GM18517 (cell line): Measurements from ENCODE around the gene SMARCA2.

Experiments used
- ATAC-seq: cut with Tn5 transposase; IDR thresholded peaks from one replicate; pipeline ENCODE4 v1.9.1; 2021; ENCODE audit warnings: mild to moderate bottlenecking, moderate library complexity; ENCODE audit not compliant: unreplicated experiment

Gene SMARCA2

DNA sequence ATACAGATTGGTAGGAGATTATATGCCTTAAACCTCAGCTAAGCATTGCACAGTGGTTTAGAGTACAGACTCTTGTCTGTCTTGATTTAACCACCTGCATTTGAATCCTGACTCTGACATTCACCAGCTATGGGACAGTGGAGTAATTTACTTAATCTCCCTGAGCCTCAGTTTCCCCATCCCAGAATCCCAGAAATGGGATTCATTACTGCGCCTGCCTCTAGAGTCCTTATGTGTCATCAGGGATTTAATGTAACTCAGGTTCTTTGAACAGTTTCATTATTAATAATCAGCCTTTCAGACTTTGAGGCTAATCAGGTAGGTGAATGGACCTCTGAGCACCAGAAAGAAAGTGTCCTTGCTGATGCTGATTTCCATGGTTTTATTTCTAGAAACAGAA lies 149.1 kb downstream of the SMARCA2 start:
- ATAC-seq: no peak

GRCh38 chr9:2166203-2166602 lies 151.1 kb downstream of the SMARCA2 start:
- no peak for ATAC-seq

DNA sequence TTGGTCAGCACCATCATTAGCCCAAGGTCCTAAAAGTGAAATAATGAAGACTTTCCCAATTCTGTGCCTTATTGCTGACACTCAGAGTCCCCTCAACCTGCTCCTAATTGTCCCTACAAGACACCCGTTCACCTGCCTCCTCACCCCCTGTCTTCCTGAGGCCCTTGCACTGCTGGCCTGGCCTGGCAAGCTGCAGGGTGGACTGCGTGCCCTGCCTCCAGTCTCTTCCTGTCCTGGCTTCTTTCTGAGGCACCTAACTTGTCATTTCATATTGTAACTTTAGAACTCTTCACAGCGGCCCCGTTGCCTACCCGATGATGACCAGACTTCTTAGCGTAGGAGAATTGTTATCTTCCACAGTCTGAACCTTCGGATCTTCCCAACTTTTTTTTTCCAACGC lies 153.9 kb downstream of the SMARCA2 start:
- no peak for ATAC-seq

GRCh38 chr9:2170722-2171121 lies 155.6 kb downstream of the SMARCA2 start:
- ATAC-seq: no peak

DNA sequence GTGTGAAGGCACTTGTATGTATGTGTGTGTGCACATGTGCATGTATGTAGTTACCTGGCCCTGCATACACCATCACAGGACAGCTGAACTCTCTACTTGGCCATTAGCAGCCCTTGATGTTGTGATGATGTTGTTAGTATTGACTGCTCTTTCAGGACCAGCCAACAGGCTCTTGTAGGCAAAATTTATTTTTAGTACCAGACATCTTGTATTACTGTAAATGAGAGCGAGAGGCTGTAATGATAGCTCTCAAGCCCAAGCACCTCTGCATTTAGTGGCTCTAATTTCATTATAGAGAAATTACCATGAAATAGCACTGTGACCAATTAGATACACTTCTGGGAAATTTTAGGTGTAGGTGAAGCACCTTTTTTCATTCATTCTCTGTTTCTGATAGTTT lies 158.0 kb downstream of the SMARCA2 start:
- no peak for ATAC-seq

DNA sequence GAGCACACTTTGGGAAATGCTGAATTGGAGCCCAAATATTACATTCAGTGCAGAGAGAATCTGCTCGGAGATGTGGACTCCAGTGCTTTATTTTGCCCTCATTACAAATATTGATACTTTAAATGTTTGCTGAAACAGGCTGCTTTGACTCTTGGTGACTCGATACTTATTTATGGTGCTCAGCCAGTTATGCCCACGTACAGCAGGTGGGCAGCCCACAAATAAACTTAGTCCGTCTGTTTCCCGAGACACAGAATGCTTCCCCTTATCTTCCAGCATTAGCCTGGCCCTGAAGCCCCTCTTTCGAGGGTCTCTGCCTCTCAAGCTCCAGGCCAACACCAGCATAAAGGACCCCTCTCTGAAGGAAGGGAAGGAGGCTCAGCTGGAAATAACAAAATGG lies 158.7 kb downstream of the SMARCA2 start:
- no peak for ATAC-seq

DNA sequence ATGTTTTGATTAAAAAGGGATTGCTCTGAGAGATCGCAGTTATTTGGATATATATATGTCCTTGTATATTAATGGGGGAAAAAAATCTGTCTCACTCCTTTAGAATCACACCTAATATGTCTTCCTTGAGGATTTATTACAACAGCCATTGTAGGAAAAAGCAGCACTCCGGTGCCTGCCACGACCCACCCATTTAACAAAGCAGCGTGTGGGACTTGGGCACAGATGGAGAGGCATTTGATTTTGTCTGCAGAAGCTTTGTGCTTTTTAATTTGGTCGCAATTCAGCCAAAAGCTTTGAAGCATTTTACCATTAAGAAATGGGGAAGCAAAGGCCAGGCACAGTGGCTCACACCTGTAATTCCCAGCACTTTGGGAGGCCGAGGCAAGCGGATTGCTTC lies 159.2 kb downstream of the SMARCA2 start:
- no peak for ATAC-seq

GRCh38 chr9:2174911-2175310 lies 159.8 kb downstream of the SMARCA2 start:
- no peak for ATAC-seq

GRCh38 chr9:2177121-2177520 lies 162.0 kb downstream of the SMARCA2 start:
- no peak for ATAC-seq

- ATAC-seq: no peak
Measured at GRCh38 chr9:2178034-2178734, 163.0 kb downstream of the SMARCA2 start.

DNA sequence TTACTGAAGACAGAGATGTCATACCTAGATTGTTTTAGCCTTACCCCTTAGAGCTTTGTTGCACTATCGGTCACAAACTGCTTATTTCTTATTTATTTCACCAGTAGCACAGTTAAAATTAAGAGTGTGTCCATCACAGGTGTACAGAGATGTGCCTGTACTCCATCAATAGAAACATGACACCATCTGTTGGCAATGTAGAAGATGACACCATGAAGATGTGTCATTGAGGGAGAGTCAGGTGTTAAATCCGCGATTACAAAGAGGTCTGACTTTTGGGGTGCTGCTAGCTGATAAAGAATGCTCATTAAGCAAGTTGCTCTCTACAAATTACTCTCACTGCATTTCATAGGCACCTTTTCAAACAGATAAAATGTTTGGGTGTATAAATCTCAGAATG lies 164.4 kb downstream of the SMARCA2 start:
- no peak for ATAC-seq

GRCh38 chr9:2180154-2180553 lies 165.0 kb downstream of the SMARCA2 start:
- ATAC-seq: no peak

DNA sequence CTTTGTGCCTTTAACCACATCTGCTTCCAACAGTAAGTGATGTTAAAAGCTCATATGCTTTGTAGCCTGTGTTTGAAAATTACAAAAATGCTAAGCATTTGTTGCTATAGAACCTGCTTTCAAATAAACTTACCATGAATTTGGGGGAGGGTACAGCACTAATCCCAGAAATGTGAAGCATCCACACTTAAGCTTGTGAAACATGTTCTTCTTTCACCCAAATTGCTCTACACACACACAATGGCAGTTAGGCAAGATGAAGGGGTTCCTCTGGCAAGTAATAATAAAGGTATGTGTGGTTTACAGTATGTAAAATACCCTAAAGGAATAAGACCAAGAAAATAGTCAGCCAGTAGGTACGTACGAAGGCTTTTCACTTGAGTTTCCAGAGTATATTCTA lies 165.6 kb downstream of the SMARCA2 start:
- no peak for ATAC-seq

- no peak for ATAC-seq
Measured at GRCh38 chr9:2181792-2182191, 166.6 kb downstream of the SMARCA2 start.

DNA sequence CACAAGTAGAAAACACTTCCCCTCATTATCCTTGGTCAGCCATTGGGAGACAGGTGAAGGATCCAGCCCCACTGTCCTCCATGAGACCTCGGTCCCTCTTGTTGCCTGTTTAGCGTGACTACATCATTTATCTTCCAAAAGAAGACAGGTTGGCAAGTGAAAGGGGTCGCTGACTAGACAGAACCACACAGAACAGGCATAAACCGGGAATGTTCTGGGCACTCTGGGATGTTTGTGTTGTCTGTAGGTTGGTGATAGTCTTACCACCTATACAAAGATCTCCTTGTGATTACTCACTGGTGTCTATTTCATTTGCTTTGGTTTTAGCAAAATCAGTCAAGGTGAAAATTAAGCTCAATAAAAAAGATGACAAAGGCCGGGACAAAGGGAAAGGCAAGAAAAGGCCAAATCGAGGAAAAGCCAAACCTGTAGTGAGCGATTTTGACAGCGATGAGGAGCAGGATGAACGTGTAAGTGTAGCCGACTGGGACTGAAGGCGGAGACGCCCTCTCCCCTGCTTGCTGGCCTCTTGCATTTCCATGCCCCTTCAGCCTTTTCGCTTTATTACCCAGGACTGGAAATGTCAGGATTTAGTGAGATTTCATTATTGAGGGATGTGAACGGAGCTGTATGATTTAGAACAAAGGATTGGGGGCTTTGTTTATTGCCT lies 175.9 kb downstream of the SMARCA2 start:
- no peak for ATAC-seq

- no peak for ATAC-seq
Measured at GRCh38 chr9:2191609-2191972, 176.4 kb downstream of the SMARCA2 start.

- no peak for ATAC-seq
Measured at GRCh38 chr9:2192356-2192979, 177.3 kb downstream of the SMARCA2 start.

GRCh38 chr9:2193552-2193951 lies 178.4 kb downstream of the SMARCA2 start:
- no peak for ATAC-seq

DNA sequence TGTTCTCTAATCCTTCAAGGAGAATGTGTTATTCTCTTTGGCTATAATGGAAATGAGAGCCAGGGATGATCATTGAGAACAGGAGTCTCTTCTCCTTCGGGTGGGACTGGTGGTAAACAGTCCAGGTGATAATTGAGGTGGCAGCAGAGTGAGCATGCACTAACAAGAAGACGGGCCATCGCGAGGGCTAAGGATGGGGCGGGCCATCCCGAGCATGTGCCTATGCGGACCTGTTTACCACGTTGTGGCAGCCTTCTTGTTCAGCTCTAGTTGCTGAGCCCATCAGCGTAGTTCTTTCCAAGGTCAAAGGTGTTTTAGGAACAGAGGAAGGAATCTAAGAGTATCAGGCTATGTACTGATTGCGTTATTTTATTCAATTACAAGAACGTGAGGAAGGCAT lies 180.1 kb downstream of the SMARCA2 start:
- no peak for ATAC-seq

GRCh38 chr9:2196757-2197156 lies 181.6 kb downstream of the SMARCA2 start:
- no peak for ATAC-seq

DNA sequence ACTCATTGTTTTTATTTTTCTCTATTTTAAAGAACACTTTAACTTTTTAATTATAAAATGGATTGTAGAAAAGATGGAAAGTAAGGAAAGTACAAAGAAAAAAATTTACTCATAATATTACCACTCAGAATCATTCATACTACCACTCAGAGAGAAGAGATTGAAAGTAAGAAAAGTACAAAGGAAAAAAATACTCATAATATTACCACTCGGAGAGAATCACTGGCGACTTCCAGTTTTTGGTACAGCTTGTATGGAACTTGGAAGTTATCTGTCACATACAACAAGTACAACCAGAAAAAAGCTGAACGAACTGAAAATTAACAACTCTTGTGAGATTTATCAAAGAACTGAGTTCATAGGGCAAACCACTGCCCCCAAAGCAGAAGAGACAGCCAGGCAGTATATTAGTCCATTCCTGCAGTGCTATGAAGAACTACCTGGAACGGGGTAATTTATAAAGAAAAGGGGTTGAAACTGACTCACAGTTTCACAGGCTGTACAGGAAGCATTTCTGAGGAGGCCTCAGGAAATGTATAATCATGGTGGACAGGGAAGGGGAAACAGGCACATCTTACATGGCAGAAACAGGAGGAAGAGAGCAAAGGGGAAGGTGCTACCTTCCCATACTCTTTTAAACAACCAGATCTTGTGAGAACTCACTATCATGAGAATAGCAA lies 183.9 kb downstream of the SMARCA2 start:
- no peak for ATAC-seq
